GM18517 (cell line): Measurements from ENCODE around the gene TLE2.

Source experiments
- ATAC-seq: cut with Tn5 transposase; IDR thresholded peaks from one replicate; pipeline ENCODE4 v1.9.1; 2021; ENCODE audit warnings: mild to moderate bottlenecking, moderate library complexity; ENCODE audit not compliant: unreplicated experiment

TLE2 gene

GRCh38 chr19:2962018-2962670, 66.9 kb downstream of the TLE2 start:
- ATAC-seq: no peak

GRCh38 chr19:2960120-2960519, 69.0 kb downstream of the TLE2 start:
- no peak for ATAC-seq

- no peak for ATAC-seq
These were observed 71.9 kb downstream of the TLE2 start for GRCh38 chr19:2957160-2957559.

DNA sequence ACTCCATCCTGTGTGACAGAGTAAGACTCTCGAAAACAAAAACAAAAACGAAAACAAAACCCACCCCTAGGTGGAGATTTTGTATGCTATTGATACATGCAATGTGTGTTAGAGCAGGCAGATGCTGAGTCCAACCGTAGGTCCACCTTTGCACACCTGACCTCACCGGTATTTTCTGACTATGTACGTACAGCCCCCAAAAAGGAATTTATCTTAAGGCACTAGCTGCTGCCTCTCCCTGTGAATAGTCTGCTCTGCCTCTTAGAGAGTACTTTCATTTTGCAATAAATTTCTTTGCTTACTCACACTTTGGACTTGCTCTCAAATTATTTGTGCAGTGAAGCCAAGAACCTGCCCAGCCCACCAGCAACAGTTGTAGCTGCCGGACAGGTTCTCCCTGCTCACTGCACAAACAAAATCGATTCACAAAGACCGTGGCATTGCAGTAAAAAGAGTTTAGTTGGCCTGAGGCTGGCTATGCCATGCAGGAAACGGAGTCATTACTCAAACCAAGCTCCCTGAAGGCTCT, 76.1 kb downstream of the TLE2 start:
- no peak for ATAC-seq

GRCh38 chr19:2950286-2951124, 78.6 kb downstream of the TLE2 start:
- peak; percentile 97 for ATAC-seq

DNA sequence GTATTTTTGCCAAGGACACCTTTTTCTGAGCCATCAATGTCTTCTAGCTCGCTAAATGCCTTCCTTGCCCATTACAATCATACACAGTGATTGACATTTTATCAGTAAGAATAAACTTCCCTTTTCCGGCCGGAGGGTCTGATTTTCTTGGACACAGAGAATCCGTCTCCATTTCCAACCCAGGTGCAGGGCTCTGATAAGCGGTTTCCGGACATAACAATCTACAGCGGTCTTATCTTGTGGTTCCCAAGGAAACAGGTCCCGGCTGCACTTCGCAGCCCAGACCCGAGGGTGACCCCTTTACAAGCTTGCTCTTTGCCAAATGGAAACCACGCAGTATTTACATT, 79.2 kb downstream of the TLE2 start:
- no peak for ATAC-seq
